ENCODE measurements around the gene TOPAZ1. TPM values are rescaled to one million over a fixed set of nuclear protein-coding genes. Genes with fewer than 3 reads are reported as not detected.
A peak's percentile ranks its signal among the peaks of the same experiment; 100 is the strongest.

Gene TOPAZ1
- total RNA-seq, 1 donor from 2014 or later = not detected

DNA sequence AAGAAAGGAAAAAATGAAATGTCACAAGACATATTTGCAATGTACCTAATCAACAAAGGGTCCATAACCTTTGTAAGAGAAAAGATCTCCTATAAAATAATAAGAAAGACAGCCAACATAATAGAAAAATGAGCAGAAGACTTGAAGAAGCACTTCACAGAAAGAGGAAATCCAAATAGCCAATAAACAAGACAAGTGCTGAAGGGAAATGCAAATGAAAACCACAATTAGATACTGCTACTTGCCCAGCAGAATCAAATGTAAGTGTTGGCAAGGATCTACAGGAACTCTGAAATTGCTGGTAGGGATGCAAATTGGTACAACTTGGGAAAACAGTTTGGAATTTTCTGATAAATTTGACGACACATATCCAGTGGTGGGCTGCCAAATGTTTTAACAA, 15.1 kb upstream of the TOPAZ1 start:
- Mint-ChIP-seq H3K36me3 (no peaks in the 10 kb centered on the region), H3K4me1 (ENCODE audit: unreplicated experiment) (no peaks in the 10 kb centered on the region)

GRCh38 chr3:44227632-44228031, 14.1 kb upstream of the TOPAZ1 start:
- no peak for DNase-seq (ENCODE audit: extremely low spot score, unreplicated experiment)
- TF ChIP-seq, protein P1, sequence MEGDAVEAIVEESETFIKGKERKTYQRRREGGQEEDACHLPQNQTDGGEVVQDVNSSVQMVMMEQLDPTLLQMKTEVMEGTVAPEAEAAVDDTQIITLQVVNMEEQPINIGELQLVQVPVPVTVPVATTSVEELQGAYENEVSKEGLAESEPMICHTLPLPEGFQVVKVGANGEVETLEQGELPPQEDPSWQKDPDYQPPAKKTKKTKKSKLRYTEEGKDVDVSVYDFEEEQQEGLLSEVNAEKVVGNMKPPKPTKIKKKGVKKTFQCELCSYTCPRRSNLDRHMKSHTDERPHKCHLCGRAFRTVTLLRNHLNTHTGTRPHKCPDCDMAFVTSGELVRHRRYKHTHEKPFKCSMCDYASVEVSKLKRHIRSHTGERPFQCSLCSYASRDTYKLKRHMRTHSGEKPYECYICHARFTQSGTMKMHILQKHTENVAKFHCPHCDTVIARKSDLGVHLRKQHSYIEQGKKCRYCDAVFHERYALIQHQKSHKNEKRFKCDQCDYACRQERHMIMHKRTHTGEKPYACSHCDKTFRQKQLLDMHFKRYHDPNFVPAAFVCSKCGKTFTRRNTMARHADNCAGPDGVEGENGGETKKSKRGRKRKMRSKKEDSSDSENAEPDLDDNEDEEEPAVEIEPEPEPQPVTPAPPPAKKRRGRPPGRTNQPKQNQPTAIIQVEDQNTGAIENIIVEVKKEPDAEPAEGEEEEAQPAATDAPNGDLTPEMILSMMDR (conservative IDR thresholded peaks at IDR 0.05) = no peak
- Mint-ChIP-seq H3K4me3 (no peak overlapping the region), H3K27me3 (peaks cover 30% of the 10 kb centered on the region), H3K27ac (no peak overlapping the region), H3K36me3 (no peaks in the 10 kb centered on the region), H3K4me1 (ENCODE audit: unreplicated experiment) (no peaks in the 10 kb centered on the region), H3K9me3 (no peaks in the 10 kb centered on the region)

More for the DNA sequence above, 15.1 kb upstream of the TOPAZ1 start:
- peaks cover 36% of the 10 kb centered on the region for H3K27me3 Mint-ChIP-seq
- TF ChIP-seq, protein P1 (conservative IDR thresholded peaks at IDR 0.05) = no peak
- no peaks in the 10 kb centered on the region for H3K9me3 Mint-ChIP-seq
- no peak for DNase-seq (ENCODE audit: extremely low spot score, unreplicated experiment)
- no peak overlapping the region for H3K4me3 Mint-ChIP-seq
- no peak overlapping the region for H3K27ac Mint-ChIP-seq

GRCh38 chr3:44228900-44229299, 12.8 kb upstream of the TOPAZ1 start:
- peaks cover 20% of the 10 kb centered on the region for H3K27me3 Mint-ChIP-seq
- no peak for DNase-seq (ENCODE audit: extremely low spot score, unreplicated experiment)
- H3K4me3 Mint-ChIP-seq = no peak overlapping the region
- TF ChIP-seq, protein P1 (conservative IDR thresholded peaks at IDR 0.05) = no peak
- no peaks in the 10 kb centered on the region for H3K9me3 Mint-ChIP-seq
- H3K4me1 Mint-ChIP-seq (ENCODE audit: unreplicated experiment) = no peaks in the 10 kb centered on the region
- H3K36me3 Mint-ChIP-seq = no peaks in the 10 kb centered on the region
- H3K27ac Mint-ChIP-seq = no peak overlapping the region

- TF ChIP-seq, protein P1 (conservative IDR thresholded peaks at IDR 0.05) = no peak
- no peak overlapping the region for H3K4me3 Mint-ChIP-seq
- no peak overlapping the region for H3K27ac Mint-ChIP-seq
- no peaks in the 10 kb centered on the region for H3K36me3 Mint-ChIP-seq
- peaks cover 4% of the 10 kb centered on the region for H3K9me3 Mint-ChIP-seq
- H3K27me3 Mint-ChIP-seq = peaks cover 6% of the 10 kb centered on the region
- DNase-seq (ENCODE audit: extremely low spot score, unreplicated experiment) = no peak
- peaks cover 8% of the 10 kb centered on the region for H3K4me1 Mint-ChIP-seq (ENCODE audit: unreplicated experiment)
These were observed 9.3 kb upstream of the TOPAZ1 start for GRCh38 chr3:44232407-44232806.

DNA sequence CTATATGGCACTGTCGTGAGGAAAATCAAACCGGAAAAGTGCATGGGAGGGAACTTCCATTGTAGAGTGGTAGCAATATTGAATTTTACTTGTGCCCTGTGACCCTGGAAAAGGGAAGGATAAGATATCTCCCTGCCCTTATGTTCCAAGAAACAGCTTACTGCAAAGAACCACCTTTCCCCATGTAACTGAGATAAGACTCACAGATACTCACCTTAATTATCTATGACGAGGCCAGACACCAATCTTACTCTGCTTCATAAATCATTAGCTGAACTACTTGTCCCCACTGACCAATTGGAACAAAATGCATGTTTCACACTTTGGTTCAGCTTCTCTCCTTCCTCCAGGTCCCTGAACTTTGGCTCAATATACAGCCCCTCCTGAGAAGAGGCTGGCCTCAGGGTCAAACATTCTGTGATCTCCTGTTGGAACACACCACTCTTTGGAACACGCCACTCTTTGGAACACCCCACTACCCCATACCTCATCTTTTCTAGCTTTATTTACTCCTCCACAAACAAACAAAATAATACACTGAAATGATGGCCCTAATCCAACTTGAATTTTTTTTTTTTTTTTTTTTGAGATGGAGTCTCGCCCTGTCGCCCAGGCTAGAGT, 6.9 kb upstream of the TOPAZ1 start:
- TF ChIP-seq, protein P1 (conservative IDR thresholded peaks at IDR 0.05) = no peak
- H3K4me1 Mint-ChIP-seq (ENCODE audit: unreplicated experiment) = peaks cover 8% of the 10 kb centered on the region
- no peak for DNase-seq (ENCODE audit: extremely low spot score, unreplicated experiment)
- H3K4me3 Mint-ChIP-seq = no peak overlapping the region
- peaks cover 4% of the 10 kb centered on the region for H3K9me3 Mint-ChIP-seq
- H3K27me3 Mint-ChIP-seq = peaks cover 6% of the 10 kb centered on the region
- H3K36me3 Mint-ChIP-seq = no peaks in the 10 kb centered on the region
- peak overlapping the region; percentile 20 for H3K27ac Mint-ChIP-seq

Data from type B pancreatic cell (in vitro differentiated cells).